A673 (cell line): Measurements from ENCODE around the gene SNTG2. TPM values are rescaled to one million over a fixed set of nuclear protein-coding genes. Genes with fewer than 3 reads are reported as not detected.
"Not testable (repeated sequence)": the region's sequence is repeated elsewhere in the genome, so short reads cannot be mapped to it uniquely, and the experiment has no call there.

ENCODE experiments used
- BruUV-seq: library from RNA; stranded (reverse); fragments of 400-500 nt; replicated peaks from 2 replicates; lab custom pipeline; 2021; lab: Mats Ljungman, UMichigan
- CTCF ChIA-PET: fragments of 300-600 bp; sonication (Branson Sonifier 250); formaldehyde crosslinking; loops from one replicate; lab custom pipeline; 2022; ENCODE audit warnings: antibody characterized with exemption; lab: Charles Lee
- POLR2A ChIA-PET: fragments of 300-600 bp; sonication (Branson Sonifier 250); formaldehyde crosslinking; loops from one replicate; lab custom pipeline; 2022; ENCODE audit warnings: antibody characterized with exemption; ENCODE audit not compliant: low non-redundant PET; lab: Charles Lee
- DNase-seq: peaks from one replicate; pipeline ENCODE4 v3.0.0-alpha.2; 2015; ENCODE audit warnings: low spot score
- H3K27ac ChIP-seq: fragments of 200-600 bp; sonication (generic); 2 replicates; pipeline ENCODE4 v1.5.1; 2016; ENCODE audit warnings: mixed run types, low read depth, mild to moderate bottlenecking, mixed read lengths, antibody characterized with exemption, low read length; ENCODE audit not compliant: poor library complexity, severe bottlenecking
- H3K27me3 ChIP-seq: fragments of 200-600 bp; sonication (generic); replicated peaks from 2 replicates; pipeline ENCODE4 v1.6.1; 2017; ENCODE audit warnings: mixed run types, low read depth, mild to moderate bottlenecking, mixed read lengths, antibody characterized with exemption, low read length; ENCODE audit not compliant: insufficient read depth, poor library complexity
- H3K36me3 ChIP-seq: fragments of 200-600 bp; sonication (generic); 2 replicates; pipeline ENCODE4 v1.6.1; 2016; ENCODE audit warnings: mixed run types, mild to moderate bottlenecking, mixed read lengths, antibody characterized with exemption, low read length; ENCODE audit not compliant: insufficient read depth, poor library complexity, severe bottlenecking
- H3K4me1 ChIP-seq: fragments of 200-600 bp; sonication (generic); 2 replicates; pipeline ENCODE4 v1.6.1; 2017; ENCODE audit warnings: mixed run types, mild to moderate bottlenecking, mixed read lengths, antibody characterized with exemption, low read length; ENCODE audit not compliant: insufficient read depth, poor library complexity, severe bottlenecking
- H3K4me3 ChIP-seq: fragments of 200-600 bp; sonication (generic); 2 replicates; pipeline ENCODE4 v1.5.1; 2016; ENCODE audit warnings: low read depth, mixed run types, mild to moderate bottlenecking, mixed read lengths, low read length; ENCODE audit not compliant: poor library complexity, severe bottlenecking
- H3K9me3 ChIP-seq: fragments of 200-600 bp; sonication (generic); 2 replicates; pipeline ENCODE4 v1.6.1; 2016; ENCODE audit warnings: mixed run types, low read depth, mild to moderate bottlenecking, mixed read lengths, antibody characterized with exemption, low read length; ENCODE audit not compliant: poor library complexity, severe bottlenecking
- EZH2 ChIP-seq: fragments of 200-600 bp; sonication (generic); IDR thresholded peaks from 2 replicates; pipeline ENCODE4 v1.6.1; 2017; ENCODE audit warnings: borderline replicate concordance, low read depth, mild to moderate bottlenecking, mixed read lengths, antibody characterized with exemption, low read length; ENCODE audit not compliant: poor library complexity, severe bottlenecking
- intact Hi-C: fragments of 100-400 bp; cut with micrococcal nuclease; formaldehyde crosslinking; loops from one replicate; pipeline ENCODE4 v1.10.0; 2022; ENCODE audit not compliant: unreplicated experiment
- total RNA-seq: library from RNA; stranded (reverse); gene quantifications from 2 replicates; pipeline ENCODE4 v1.2.3, GENCODE V29; 2021
- TF ChIP-seq, protein P1 (sequence below): fragments of 300-800, 200-600 bp; sonication (generic); conservative IDR thresholded peaks from 2 replicates; pipeline ENCODE4 v1.5.1; 2017; ENCODE audit warnings: low read depth, mild to moderate bottlenecking, antibody characterized with exemption, low read length, moderate library complexity, mixed read lengths

Gene SNTG2
- total RNA-seq, 1 experiment from 2014 or later = 3.7 TPM

GRCh38 chr2:1091895-1092585 is 141.4 kb downstream of the SNTG2 start:
- ChIA-PET CTCF (no interaction called here), POLR2A (no interaction called here)
- Histone ChIP-seq H3K27me3 (no peaks in the 10 kb centered on the region), H3K4me1 (no peaks in the 10 kb centered on the region), H3K27ac (no peak overlapping the region), H3K36me3 (no peaks in the 10 kb centered on the region), H3K9me3 (no peaks in the 10 kb centered on the region), H3K4me3 (no peak overlapping the region)
- TF ChIP-seq, protein P1, sequence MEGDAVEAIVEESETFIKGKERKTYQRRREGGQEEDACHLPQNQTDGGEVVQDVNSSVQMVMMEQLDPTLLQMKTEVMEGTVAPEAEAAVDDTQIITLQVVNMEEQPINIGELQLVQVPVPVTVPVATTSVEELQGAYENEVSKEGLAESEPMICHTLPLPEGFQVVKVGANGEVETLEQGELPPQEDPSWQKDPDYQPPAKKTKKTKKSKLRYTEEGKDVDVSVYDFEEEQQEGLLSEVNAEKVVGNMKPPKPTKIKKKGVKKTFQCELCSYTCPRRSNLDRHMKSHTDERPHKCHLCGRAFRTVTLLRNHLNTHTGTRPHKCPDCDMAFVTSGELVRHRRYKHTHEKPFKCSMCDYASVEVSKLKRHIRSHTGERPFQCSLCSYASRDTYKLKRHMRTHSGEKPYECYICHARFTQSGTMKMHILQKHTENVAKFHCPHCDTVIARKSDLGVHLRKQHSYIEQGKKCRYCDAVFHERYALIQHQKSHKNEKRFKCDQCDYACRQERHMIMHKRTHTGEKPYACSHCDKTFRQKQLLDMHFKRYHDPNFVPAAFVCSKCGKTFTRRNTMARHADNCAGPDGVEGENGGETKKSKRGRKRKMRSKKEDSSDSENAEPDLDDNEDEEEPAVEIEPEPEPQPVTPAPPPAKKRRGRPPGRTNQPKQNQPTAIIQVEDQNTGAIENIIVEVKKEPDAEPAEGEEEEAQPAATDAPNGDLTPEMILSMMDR = no peak
- TF ChIP-seq EZH2 = no peak
- BruUV-seq = no TSS peak
- intact Hi-C loops = no loop called here
- DNase-seq = no peak

DNA sequence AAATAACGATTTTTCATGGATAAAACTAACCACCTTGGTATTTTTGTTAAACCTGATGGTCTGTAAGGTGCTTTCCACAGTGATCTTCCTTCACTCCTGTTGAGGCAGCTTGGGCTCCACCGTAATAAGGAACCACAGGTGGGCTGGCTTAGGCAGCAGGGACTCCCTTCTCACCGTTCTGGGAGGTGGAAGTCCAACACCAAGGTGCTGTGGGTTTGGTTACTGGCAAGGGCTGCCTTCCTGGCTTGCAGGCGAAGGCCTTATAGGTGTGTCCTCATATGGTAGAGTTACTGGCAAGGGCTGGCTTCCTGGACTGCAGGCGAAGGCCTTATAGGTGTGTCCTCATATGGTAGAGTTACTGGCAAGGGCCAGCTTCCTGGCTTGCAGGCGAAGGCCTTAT is 143.0 kb downstream of the SNTG2 start:
- H3K27me3 ChIP-seq, POLR2A ChIA-PET, BruUV-seq: not testable (repeated sequence)

DNA sequence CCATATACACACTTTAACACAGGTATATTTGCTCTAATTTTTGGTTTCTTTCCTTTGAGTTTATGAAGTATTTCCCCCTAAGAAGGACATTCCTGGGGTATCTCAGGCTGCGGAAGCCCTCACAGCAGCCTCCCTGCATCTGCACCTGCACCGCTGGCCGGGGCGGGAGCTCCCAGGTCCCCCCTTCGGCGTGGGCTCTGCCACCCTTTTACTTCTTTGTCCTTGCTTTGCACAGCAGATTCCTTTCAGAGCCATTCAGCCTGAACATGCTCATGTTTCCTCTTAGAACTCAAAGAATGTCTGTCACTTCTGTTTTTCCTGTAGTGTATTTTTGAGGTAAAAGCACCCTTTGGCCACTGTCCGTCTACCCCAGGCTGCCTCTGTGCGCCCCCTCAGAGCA is 146.5 kb downstream of the SNTG2 start:
- no TSS peak for BruUV-seq
- ChIA-PET POLR2A (no interaction called here), CTCF (no interaction called here)
- TF ChIP-seq, protein P1 = no peak
- TF ChIP-seq EZH2 = no peak
- DNase-seq = no peak
- intact Hi-C loops = no loop called here
- no peaks in the 10 kb centered on the region for H3K9me3 ChIP-seq
- H3K36me3 ChIP-seq = no peaks in the 10 kb centered on the region
- H3K27me3 ChIP-seq = no peaks in the 10 kb centered on the region
- no peak overlapping the region for H3K4me3 ChIP-seq
- H3K4me1 ChIP-seq = no peaks in the 10 kb centered on the region
- no peak overlapping the region for H3K27ac ChIP-seq

More for the DNA sequence above, 143.0 kb downstream of the SNTG2 start:
- H3K4me3 ChIP-seq, H3K4me1 ChIP-seq, H3K36me3 ChIP-seq, H3K27ac ChIP-seq, CTCF ChIA-PET, H3K9me3 ChIP-seq, intact Hi-C loops, DNase-seq: not testable (repeated sequence)

DNA sequence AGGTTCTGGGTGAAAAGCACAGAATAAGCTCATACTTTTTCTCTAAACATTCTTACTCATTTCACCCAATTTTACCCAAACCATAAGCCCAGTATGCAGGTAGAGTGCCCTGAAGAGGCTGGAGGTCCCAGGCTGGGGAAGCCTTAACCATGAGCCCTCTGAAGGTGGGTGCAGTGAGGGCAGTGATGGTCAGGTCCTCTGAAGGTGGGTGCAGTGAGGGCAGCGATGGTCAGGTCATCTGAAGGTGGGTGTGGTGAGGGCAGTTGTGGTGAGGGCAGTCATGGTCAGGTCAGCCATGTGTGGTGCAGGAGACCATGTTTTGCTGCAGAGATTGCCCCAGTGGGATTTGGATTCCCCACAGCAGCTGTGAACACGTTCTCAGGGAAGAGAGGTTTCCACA is 148.8 kb downstream of the SNTG2 start:
- TF ChIP-seq, protein P1 = no peak
- no peak for TF ChIP-seq EZH2
- Histone ChIP-seq H3K36me3 (no peaks in the 10 kb centered on the region), H3K4me3 (no peak overlapping the region), H3K27me3 (no peaks in the 10 kb centered on the region), H3K27ac (no peak overlapping the region), H3K9me3 (no peaks in the 10 kb centered on the region), H3K4me1 (no peaks in the 10 kb centered on the region)
- CTCF ChIA-PET = no interaction called here
- POLR2A ChIA-PET = no interaction called here
- no TSS peak for BruUV-seq
- no peak for DNase-seq
- intact Hi-C loops = no loop called here
